DMS 273 (cell line): ENCODE measurements around the gene DAO.
"Not testable (repeated sequence)": the region's sequence is repeated elsewhere in the genome, so short reads cannot be mapped to it uniquely, and the experiment has no call there.

Experiments used
- DNase-seq: peaks from one replicate; lab custom pipeline; 2025; ENCODE audit not compliant: unreplicated experiment; lab: John Stamatoyannopoulos, UW

Gene DAO

GRCh38 chr12:108849660-108850059 is 30.2 kb upstream of the DAO start:
- no peak for DNase-seq

- DNase-seq, result peak; percentile 75
These were observed 28.9 kb upstream of the DAO start for GRCh38 chr12:108850854-108851573.

GRCh38 chr12:108852674-108853309 is 27.1 kb upstream of the DAO start:
- DNase-seq, result no peak

- DNase-seq, result no peak
These were observed 26.5 kb upstream of the DAO start for GRCh38 chr12:108853426-108853825.

- peak; percentile 32 for DNase-seq
These were observed 25.9 kb upstream of the DAO start for GRCh38 chr12:108853981-108854446.

GRCh38 chr12:108854451-108855283 is 25.2 kb upstream of the DAO start:
- DNase-seq, result no peak

GRCh38 chr12:108855284-108856169 is 24.4 kb upstream of the DAO start:
- no peak for DNase-seq

- DNase-seq, result no peak
These were observed 23.8 kb upstream of the DAO start for GRCh38 chr12:108856170-108856427.

GRCh38 chr12:108856428-108857157 is 23.3 kb upstream of the DAO start:
- peak; percentile 40 for DNase-seq

- DNase-seq, result no peak
These were observed 22.8 kb upstream of the DAO start for GRCh38 chr12:108857158-108857407.

GRCh38 chr12:108858311-108859074 is 21.4 kb upstream of the DAO start:
- DNase-seq, result no peak

- not testable (repeated sequence) for DNase-seq
These were observed 20.6 kb upstream of the DAO start for GRCh38 chr12:108859141-108859922.

GRCh38 chr12:108859923-108860291 is 20.0 kb upstream of the DAO start:
- DNase-seq, result no peak

GRCh38 chr12:108860443-108860842 is 19.4 kb upstream of the DAO start:
- no peak for DNase-seq

- DNase-seq, result no peak
These were observed 17.9 kb upstream of the DAO start for GRCh38 chr12:108861878-108862587.

- no peak for DNase-seq
These were observed 17.3 kb upstream of the DAO start for GRCh38 chr12:108862588-108862959.

GRCh38 chr12:108865169-108865568 is 14.7 kb upstream of the DAO start:
- no peak for DNase-seq

- DNase-seq, result not testable (repeated sequence)
These were observed 13.8 kb upstream of the DAO start for GRCh38 chr12:108866083-108866482.

GRCh38 chr12:108868781-108869180 is 11.1 kb upstream of the DAO start:
- no peak for DNase-seq
